Stimulated activated CD4-positive, alpha-beta T cell treated with anti-CD3 and anti-CD28 coated beads, Interleukin-4, amount 100 ng/mL, for 1 hour (primary cell): ENCODE measurements around the gene GDNF.
"Not testable (repeated sequence)": the region's sequence is repeated elsewhere in the genome, so short reads cannot be mapped to it uniquely, and the experiment has no call there.

Experiments used
- DNase-seq: peaks from one replicate; pipeline ENCODE4 v3.0.0-alpha.2; 2020

The GDNF gene

GRCh38 chr5:37815913-37816312 lies 23.9 kb downstream of the GDNF start:
- no peak for DNase-seq

- no peak for DNase-seq
Measured at GRCh38 chr5:37814699-37815098, 25.1 kb downstream of the GDNF start.

DNA sequence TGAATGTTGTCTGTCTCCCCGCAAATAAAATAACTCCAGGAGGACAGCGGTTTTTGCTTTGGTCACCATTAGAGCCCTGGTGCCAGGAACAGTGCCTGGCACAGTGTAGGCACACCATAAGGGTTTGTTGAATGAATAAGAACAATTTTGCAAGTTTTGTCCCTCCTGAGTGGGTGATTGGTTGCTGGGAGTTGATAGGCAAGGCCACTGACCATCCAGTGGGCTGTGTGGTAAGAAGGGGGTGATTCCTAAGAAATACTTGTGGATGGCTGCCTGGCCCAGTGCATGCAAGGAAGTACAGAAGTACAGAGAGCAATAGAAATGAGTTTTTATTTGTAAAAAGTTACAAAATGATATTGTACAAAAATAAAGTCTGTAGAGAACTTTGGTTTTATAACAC lies 27.5 kb downstream of the GDNF start:
- no peak for DNase-seq

GRCh38 chr5:37811866-37812265 lies 28.0 kb downstream of the GDNF start:
- DNase-seq = no peak

DNA sequence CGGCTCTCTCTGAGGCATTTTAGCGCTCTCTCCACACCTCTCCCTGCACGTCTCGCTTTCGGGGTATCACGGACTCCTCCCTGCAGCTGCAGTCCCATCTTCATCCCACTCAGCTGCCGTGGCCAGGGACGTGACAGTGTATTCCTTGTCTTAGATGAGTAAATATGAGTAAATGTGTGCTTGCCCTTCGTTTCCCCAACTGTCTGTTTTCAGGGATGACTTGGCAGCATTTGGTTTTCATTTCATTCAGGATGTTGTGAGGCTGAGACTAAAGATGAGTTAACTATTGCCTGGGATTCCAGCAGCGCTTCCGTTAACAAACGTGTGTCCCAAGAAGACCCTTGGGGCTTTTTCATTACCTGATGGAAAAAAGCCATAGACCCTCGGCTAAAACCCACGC lies 29.5 kb downstream of the GDNF start:
- DNase-seq = no peak

DNA sequence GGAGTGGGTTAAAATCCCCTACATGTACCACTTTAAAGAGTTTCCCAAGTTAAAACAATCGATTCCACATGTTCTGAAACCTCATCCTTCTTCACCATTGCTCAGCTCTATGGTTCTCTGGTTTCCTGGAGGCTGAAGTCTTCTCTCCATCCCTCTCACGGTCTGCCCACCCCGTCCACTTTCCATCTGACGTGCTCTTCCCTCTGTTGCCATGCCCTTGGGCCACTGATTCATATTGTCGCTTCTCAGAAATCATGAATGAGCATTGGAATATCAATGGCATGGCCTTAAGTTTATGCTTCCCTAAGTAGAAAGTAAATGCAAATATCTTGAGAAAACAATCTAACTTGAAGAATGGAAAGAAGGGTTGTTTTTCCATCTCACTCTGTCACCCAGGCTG lies 30.9 kb downstream of the GDNF start:
- no peak for DNase-seq

GRCh38 chr5:37807621-37808301 lies 32.1 kb downstream of the GDNF start:
- no peak for DNase-seq

DNA sequence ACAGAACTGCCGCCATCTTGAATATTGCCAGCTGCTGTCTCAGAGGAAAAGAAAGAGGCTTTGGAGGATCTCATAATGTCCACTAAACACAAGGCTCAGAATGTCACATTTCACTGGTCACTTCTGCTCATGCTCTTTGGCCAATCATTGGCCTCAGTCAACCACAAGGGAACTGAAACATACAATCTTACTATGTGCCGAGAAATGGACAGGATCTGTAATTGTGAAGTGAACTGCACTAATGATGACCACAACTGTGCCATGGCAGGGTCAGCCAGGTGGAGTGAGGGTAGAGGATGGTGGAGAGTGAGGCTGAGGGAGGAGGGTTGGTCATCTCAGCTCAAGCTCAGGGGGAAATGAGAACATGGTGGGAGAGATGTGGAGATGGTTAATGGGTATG lies 32.8 kb downstream of the GDNF start:
- DNase-seq = no peak

- no peak for DNase-seq
Measured at GRCh38 chr5:37806476-37806875, 33.4 kb downstream of the GDNF start.

GRCh38 chr5:37806016-37806415 lies 33.8 kb downstream of the GDNF start:
- no peak for DNase-seq

GRCh38 chr5:37804401-37804800 lies 35.4 kb downstream of the GDNF start:
- no peak for DNase-seq

DNA sequence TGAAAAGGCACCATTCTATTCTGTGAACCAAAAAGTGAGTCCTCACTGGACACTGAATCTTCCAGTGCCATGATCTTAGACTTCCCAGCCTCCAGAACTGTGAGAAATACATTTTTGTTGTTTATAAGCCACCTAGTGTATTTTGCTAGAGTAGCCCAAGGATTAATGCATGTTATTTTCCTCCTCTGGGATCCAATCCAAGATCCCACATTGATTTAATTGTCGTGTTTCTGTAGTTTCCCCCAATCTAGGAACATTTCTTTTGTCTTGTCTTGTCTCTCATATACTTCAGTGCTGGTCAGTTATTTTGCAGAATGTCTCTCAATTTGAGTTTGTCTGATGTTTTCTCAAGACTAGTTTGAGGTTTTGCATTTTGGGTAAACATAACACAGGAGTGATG lies 36.4 kb downstream of the GDNF start:
- DNase-seq = no peak

DNA sequence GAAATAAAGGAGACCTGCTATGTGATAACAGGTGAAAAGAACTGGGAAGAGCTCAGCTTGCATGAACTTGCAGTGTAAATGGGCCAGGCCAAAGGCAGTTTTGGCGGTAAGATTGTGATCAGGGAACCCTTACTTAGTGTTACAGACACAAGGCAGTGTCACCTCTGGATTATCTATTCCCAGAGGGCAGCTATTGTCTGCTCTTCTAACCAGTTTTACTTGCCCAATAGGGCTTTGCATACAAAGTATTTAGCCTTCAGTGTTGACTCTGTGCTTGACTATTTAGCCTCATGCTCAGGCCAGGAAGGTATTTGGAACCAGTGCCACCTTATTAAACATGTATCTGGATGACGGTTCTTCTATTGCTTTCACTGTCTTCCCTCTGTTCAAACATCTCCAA lies 38.3 kb downstream of the GDNF start:
- no peak for DNase-seq

GRCh38 chr5:37799865-37800421 lies 39.9 kb downstream of the GDNF start:
- DNase-seq = no peak

DNA sequence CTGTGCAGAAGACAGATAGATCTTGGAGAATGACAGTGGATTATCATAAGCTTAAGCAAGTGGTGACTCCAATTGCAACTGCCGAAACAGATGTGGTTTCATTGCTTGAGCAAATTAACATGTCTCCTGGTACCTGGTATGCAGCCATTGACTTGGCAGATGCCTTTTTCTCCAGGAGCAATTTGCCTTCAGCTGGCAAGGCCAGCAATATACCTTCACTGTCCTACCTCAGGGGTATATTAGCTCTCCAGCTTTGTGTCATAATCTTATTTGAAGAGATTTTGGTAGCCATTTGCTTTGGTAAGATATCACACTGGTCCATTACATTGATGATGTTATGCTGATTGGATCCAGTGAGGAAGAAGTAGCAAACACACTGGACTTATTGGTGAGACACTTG lies 43.4 kb downstream of the GDNF start:
- not testable (repeated sequence) for DNase-seq

GRCh38 chr5:37795292-37795691 lies 44.5 kb downstream of the GDNF start:
- DNase-seq = not testable (repeated sequence)

GRCh38 chr5:37792975-37793631 lies 46.7 kb downstream of the GDNF start:
- no peak for DNase-seq

- DNase-seq = no peak
Measured at GRCh38 chr5:37791321-37791720, 48.5 kb downstream of the GDNF start.

DNA sequence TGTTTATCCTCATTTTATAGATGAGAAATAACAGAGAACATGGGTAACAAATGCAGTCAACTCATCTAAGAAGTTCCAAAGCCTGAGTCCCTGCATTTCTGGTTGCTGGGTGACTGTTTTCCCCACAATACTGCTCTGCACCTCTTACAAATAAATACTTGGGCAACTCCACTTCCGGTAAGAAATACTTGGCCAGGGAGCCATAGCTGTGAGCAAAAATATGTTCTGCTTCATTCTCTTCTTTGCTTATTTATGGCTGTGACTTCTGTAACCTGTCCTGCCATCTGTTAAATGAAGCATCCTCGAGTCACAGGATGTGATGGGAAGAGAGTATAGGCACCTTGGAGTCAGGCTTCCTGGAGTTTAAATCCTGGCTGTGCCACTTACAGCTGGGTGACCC lies 49.9 kb downstream of the GDNF start:
- no peak for DNase-seq

DNA sequence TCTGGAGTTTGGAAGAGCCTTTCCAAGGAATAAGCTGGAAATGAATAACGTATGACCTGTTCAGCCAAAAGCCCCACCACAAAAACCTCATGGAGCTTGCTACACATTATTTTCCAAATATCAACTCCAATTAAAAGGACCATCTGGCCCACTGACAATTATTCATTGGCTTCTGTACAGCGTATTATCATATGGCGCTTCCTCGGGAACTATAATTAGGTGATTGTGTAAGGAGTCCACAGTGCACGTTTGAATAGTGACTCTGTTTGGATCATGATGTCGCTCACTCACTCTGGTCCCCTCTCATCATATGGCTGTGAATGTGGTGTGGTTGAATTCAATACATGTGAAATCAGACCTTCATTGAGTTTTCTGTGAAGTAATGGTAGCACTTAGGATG lies 52.1 kb downstream of the GDNF start:
- DNase-seq = no peak

- DNase-seq = no peak
Measured at GRCh38 chr5:37786862-37787519, 52.9 kb downstream of the GDNF start.

GRCh38 chr5:37786416-37786815 lies 53.4 kb downstream of the GDNF start:
- DNase-seq = no peak

GRCh38 chr5:37781409-37781808 lies 58.4 kb downstream of the GDNF start:
- not testable (repeated sequence) for DNase-seq
